Measurements from ENCODE around the gene TICRR. TPM values are rescaled to one million over a fixed set of nuclear protein-coding genes. Genes with fewer than 3 reads are reported as not detected.

TICRR gene
- total and polyA plus RNA-seq, 2 of the 8 experiments (the other 6 are each of a cell fraction or from before 2014, with no cell fraction given), result 13.1 to 34.8 TPM

DNA sequence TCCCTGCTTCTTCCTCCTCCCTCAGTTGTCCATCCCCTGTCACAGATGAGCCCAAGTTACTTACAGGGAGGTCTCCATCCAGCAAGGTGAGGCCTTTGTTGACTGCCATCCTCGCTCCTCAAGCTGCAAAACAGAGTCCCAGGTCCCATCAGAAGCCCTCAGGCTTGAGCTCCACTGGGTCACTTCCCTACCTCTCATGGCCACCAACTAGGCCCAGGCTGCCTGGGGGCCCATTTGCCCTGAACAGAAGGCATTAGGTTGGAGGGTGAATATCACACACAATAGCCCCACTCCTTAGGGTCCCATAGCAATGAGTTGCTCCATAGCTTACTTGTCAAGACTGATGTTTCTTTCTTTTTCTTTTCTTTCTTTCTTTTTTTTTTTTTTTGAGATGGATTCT, 102.1 kb downstream of the TICRR start:
- WGBS, 2 experiments (ENCODE audit: extremely low coverage in 1 of 2, insufficient coverage in 1 of 2, insufficient read length in 1 of 2, insufficient replicate concordance in 2 of 2, low coverage in 1 of 2, low lambda C conversion rate in 2 of 2, missing lambda C conversion rate in 1 of 2), result 93% methylated on average over 1 of the region's 1 CpG; no CpG with 5 or more reads in 1 of the 2 experiments
- Histone ChIP-seq H3K36me3 (ENCODE audit: control insufficient read depth in 2 of 4, insufficient read depth in 4 of 4, low read length in 3 of 4) (no peaks in the 10 kb centered on the region), H2BK5ac (ENCODE audit: low read depth, low read length) (no peak overlapping the region), H3K23me2 (ENCODE audit: low read depth, low read length) (no peaks in the 10 kb centered on the region; the same call in 1 of the 2 replicates), H4K5ac (ENCODE audit: insufficient read length, low read depth, low read length) (no peak overlapping the region), H2BK120ac (replicated peaks; ENCODE audit: low read depth, low read length) (no peak overlapping the region), H3K27ac (ENCODE audit: low read depth, low read length) (no peak overlapping the region), H3K18ac (ENCODE audit: extremely low read depth, low read length) (no peak overlapping the region), H2BK15ac (ENCODE audit: low read length) (no peak overlapping the region), H3K79me1 (ENCODE audit: low read depth, low read length) (no peaks in the 10 kb centered on the region), H3K23ac (ENCODE audit: insufficient read length) (no peak overlapping the region), H3K79me2 (ENCODE audit: control insufficient read depth in 1 of 2, insufficient read depth in 2 of 2, low read length in 2 of 2) (no peaks in the 10 kb centered on the region), H2BK20ac (ENCODE audit: low read length) (no peak overlapping the region), H3K4me1 (replicated peaks in 1 of 4; ENCODE audit: control insufficient read depth in 3 of 4, insufficient read depth in 4 of 4, low read length in 3 of 4) (no peaks in the 10 kb centered on the region; a peak in 1 of 7 replicates), H4K8ac (ENCODE audit: extremely low read depth, insufficient read depth, low read length) (no peak overlapping the region), H3K27me3 (replicated peaks in 1 of 4; ENCODE audit: control insufficient read depth in 3 of 4, extremely low read depth in 1 of 4, insufficient read depth in 3 of 4, low read length in 3 of 4) (no peaks in the 10 kb centered on the region; a peak in 1 of 7 replicates), H3K9ac (replicated peaks in 1 of 4; ENCODE audit: extremely low read depth in 1 of 4, low read depth in 3 of 4, low read length in 3 of 4) (no peak overlapping the region), H2AK5ac (ENCODE audit: low read depth, low read length) (no peak overlapping the region), H3K9me3 (ENCODE audit: insufficient read depth in 2 of 2, low read depth in 1 of 2, low read length in 1 of 2) (no peaks in the 10 kb centered on the region), H2BK12ac (ENCODE audit: low read depth, low read length) (no peak overlapping the region), H3K56ac (replicated peaks; ENCODE audit: insufficient read length, low read depth, low read length) (no peak overlapping the region), H3K4me2 (ENCODE audit: insufficient read depth in 1 of 2, low read depth in 2 of 2, low read length in 2 of 2) (no peak overlapping the region), H3K4ac (replicated peaks; ENCODE audit: insufficient read length, low read depth, low read length) (no peak overlapping the region), H4K91ac (replicated peaks; ENCODE audit: insufficient read length, low read length) (no peak overlapping the region), H4K20me1 (replicated peaks in 1 of 2; ENCODE audit: control insufficient read depth in 1 of 2, insufficient read depth in 2 of 2, low read length in 2 of 2) (no peaks in the 10 kb centered on the region), H2AFZ (ENCODE audit: low read length) (no peak overlapping the region), H3K4me3 (ENCODE audit: extremely low read depth in 1 of 4, insufficient read depth in 2 of 4, low read depth in 3 of 4, low read length in 4 of 4) (no peak overlapping the region), H3K14ac (ENCODE audit: insufficient read length) (no peak overlapping the region)
- no peak for DNase-seq (ENCODE audit: low read depth in 1 of 2, low spot score in 2 of 2)
- ChIA-PET CTCF (ENCODE audit: partially characterized antibody) (no interaction called here), POLR2A (ENCODE audit: partially characterized antibody) (interaction anchor here (0.6 kb wide), 1 partner anchor 412 kb away, joined by 4 read pairs; no protein-coding TSS in a partner anchor)
- FAIRE-seq, result no peak
- TF ChIP-seq ATF3 (IDR thresholded peaks at IDR 0.05; ENCODE audit: insufficient read depth, low read depth, low read length), result no peak
- no peak for TF ChIP-seq SIX5 (IDR thresholded peaks at IDR 0.05; ENCODE audit: low read depth, low read length)
- no peak for TF ChIP-seq KDM1A (IDR thresholded peaks at IDR 0.05; ENCODE audit: borderline replicate concordance, low read length)
- no peak for TF ChIP-seq TAF7 (optimal IDR thresholded peaks at IDR 0.05; ENCODE audit: borderline replicate concordance, low read depth, low read length)
- no peak for TF ChIP-seq SP2 (IDR thresholded peaks at IDR 0.05; ENCODE audit: low read length)
- no peak for TF ChIP-seq SUZ12 (IDR thresholded peaks at IDR 0.05; ENCODE audit: low read length)
- TF ChIP-seq RXRA (IDR thresholded peaks at IDR 0.05; ENCODE audit: insufficient read depth, low read depth, low read length), result no peak
- TF ChIP-seq ASH2L (IDR thresholded peaks at IDR 0.05; ENCODE audit: low read length), result no peak
